Retinal pigment epithelial cell (primary cell): ENCODE data around the gene VAPB.

Experiments
- DNase-seq: peaks from one replicate; pipeline ENCODE4 v3.0.0-alpha.2; 2010; ENCODE audit warnings: low read depth
- H3K4me3 ChIP-seq: 2 replicates; pipeline ENCODE4 v1.5.1; 2011; ENCODE audit warnings: mild to moderate bottlenecking, low read length, control low read depth, moderate library complexity
- TF ChIP-seq, protein P1 (sequence below): conservative IDR thresholded peaks from 2 replicates; pipeline ENCODE4 v1.5.1; 2011; ENCODE audit warnings: low read depth, low read length, control low read depth, inconsistent platforms

The VAPB gene

DNA sequence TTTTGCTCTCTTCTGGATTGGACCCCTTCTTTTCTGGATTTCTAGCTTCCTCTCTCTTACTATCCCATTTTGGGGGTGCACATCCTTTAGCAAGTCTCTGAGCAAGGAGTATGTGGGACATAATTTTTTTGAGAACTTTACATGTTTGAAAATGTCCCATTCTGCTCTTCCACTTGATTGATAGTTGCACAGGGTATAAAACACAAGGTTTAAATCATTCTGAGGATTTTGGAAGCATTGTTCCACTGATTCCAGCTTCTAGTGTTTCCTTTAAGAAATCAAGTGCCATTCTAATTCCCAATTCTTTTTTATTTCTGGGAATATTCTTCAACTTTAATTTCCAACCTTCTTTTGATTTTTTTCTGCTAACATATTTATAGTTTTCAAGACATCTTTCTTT is 65.4 kb downstream of the VAPB start:
- DNase-seq: no peak
- TF ChIP-seq, protein P1, sequence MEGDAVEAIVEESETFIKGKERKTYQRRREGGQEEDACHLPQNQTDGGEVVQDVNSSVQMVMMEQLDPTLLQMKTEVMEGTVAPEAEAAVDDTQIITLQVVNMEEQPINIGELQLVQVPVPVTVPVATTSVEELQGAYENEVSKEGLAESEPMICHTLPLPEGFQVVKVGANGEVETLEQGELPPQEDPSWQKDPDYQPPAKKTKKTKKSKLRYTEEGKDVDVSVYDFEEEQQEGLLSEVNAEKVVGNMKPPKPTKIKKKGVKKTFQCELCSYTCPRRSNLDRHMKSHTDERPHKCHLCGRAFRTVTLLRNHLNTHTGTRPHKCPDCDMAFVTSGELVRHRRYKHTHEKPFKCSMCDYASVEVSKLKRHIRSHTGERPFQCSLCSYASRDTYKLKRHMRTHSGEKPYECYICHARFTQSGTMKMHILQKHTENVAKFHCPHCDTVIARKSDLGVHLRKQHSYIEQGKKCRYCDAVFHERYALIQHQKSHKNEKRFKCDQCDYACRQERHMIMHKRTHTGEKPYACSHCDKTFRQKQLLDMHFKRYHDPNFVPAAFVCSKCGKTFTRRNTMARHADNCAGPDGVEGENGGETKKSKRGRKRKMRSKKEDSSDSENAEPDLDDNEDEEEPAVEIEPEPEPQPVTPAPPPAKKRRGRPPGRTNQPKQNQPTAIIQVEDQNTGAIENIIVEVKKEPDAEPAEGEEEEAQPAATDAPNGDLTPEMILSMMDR: no peak
- H3K4me3 ChIP-seq: no peak overlapping the region

DNA sequence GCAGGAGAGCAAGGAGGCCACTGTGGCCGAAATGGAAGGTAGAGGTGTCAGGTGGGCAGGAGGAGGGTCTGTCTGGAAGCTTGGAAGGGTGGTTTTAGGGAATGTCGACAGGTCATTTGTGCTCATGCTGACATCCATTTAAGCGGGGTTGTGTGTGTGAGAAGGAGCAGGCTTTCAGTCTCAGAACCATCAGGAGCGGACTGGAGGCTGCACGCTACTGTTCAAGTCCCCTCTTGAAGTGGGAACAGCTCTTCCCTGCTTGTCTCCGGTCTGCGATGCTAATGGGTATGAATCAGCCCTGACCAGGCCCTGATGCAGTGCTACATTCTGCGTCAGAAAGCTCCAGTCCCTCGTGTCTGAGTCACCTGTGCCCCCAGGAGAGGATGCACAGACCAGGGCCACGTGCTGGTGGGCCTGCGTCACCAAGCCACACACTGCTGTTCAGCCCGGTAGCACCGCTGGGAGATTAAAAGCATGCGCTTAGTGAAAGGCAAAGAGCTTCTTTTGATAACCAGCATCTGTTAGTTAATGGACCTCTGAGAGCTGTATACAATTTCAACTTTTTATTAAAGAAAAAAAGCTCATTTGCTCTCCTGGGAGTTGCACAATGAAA is 68.2 kb downstream of the VAPB start:
- no peak overlapping the region for H3K4me3 ChIP-seq
- no peak for DNase-seq
- TF ChIP-seq, protein P1: no peak

DNA sequence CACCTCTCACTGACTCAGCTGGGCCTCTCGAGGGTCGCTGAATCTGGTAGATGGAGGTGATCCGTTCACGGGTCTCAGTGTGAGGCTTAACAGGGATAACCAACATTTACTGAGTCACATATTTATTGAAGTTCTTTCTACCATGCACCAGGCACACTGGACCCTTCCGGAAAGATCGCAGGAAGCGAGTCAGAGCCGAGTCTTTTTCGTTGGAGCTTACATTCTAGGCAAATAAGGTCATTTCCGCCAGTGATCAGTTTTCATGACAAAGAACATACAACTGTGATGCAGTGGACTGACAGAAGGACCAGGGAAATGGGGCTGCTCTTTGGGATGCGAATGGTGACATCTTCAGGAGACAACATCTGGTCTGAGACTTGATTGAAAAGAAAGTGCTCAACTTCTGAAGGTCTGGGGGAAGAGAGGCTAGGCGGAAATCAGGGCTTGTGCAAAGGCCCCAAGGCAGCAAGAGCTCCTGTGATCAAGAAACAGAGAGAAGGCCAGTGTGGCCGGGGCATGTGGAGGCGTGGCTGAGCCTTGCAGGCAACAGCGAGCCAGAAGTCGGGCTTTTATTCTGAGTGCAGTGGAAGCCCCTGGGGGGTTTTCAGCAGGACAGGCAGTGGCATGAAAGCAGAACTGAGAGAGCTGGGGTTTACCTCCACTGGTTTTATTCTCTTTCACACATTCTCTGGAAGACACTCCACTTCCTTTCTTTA is 69.5 kb downstream of the VAPB start:
- no peak overlapping the region for H3K4me3 ChIP-seq
- DNase-seq: no peak
- TF ChIP-seq, protein P1: no peak

DNA sequence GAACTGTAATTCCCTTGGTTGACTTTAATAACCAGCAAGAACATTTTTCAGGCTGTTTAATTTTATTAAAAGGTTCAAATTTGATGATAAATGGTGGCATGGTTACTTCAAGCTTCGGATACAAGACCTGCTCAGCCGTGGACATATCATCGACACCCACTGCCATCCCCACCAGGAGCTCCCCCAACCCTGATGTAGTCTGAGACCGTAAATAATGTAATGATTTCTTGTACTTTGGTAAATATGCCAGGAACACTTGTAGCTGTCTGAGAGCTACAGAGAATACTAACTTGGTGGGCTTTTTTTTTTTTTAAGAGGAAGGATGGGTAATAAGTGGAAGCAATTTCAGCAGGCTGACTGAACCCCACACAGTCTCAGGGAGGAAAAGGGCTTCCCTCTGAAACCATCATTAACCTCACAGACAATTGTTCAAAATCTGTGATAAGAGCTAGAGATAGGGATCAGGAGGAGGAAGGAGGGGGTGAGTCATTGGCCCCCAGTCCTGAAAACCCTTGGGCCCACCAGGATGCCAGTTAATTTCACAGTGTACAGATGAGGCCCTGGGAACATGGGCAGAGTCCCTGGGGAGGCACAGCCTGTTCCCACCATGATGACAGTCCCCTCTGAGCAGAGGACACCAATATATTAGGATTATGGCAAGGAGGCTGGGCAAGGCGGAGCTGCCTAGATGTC is 70.2 kb downstream of the VAPB start:
- TF ChIP-seq, protein P1: no peak
- H3K4me3 ChIP-seq: no peak overlapping the region
- DNase-seq: no peak

DNA sequence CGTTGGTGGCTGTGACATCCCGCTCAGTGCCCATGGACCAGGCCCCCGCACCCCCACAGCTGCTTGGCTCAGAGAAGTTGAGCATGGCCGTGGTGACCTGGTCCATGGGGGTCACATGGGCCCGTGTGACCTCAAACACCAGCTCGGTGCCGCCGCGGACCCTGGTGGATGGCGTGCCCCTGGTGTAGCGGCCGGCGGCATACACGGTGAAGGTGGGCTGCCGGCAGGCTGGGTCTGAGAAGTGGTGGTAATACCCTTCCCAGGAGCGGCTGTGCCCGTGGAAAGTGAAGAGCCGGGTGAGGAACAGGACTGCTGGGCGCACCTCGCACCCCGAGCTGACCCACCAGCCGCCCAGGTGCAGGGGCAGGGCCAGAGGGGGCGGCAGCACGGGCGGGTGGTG is 72.1 kb downstream of the VAPB start:
- DNase-seq: no peak
- no peak overlapping the region for H3K4me3 ChIP-seq
- TF ChIP-seq, protein P1: no peak

DNA sequence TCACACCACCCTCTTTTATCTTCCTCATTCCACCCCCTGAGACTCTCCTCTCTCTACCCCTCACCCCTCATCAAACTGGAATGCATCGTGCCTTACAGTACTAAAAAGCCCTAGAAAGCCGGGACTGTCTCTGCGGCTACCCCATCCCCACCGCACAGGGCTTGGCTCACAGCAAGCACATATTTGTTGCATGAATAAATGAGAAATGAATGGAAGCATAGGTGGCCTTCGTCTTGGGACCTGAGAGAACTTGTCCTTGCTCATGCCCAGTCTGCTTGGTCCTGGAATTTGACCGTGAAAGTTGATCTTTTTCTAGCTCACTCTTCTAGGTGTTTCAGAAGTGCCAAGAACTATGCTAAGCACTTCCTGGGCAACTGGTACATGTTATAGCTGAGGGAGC is 72.9 kb downstream of the VAPB start:
- no peak overlapping the region for H3K4me3 ChIP-seq
- TF ChIP-seq, protein P1: no peak
- DNase-seq: no peak

DNA sequence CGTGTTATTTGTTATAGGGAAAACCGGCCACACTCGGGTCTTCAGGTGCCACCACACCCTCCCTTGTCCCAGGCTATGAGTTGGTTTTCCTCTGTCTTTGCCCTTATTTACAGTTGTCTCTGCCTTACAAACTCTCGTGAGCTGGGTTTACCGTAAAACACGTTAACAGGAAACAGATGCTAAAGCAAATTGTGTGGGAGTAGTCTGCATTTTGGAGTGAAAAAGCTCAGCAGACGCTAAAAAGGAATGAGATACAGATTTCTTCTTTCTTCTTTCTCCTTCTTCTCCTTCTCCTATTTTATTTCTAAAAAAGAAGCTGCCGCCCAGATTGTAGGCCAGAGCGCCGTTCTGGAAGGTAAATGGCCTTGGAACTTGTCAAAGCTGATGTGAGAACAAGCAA is 74.2 kb downstream of the VAPB start:
- TF ChIP-seq, protein P1: no peak
- no peak overlapping the region for H3K4me3 ChIP-seq
- DNase-seq: no peak
